ENCODE results near the gene BIRC7. TPM values are rescaled to one million over a fixed set of nuclear protein-coding genes. Genes with fewer than 3 reads are reported as not detected.

Gene BIRC7
- total RNA-seq, 6 experiments from 2014 or later, result not detected

DNA sequence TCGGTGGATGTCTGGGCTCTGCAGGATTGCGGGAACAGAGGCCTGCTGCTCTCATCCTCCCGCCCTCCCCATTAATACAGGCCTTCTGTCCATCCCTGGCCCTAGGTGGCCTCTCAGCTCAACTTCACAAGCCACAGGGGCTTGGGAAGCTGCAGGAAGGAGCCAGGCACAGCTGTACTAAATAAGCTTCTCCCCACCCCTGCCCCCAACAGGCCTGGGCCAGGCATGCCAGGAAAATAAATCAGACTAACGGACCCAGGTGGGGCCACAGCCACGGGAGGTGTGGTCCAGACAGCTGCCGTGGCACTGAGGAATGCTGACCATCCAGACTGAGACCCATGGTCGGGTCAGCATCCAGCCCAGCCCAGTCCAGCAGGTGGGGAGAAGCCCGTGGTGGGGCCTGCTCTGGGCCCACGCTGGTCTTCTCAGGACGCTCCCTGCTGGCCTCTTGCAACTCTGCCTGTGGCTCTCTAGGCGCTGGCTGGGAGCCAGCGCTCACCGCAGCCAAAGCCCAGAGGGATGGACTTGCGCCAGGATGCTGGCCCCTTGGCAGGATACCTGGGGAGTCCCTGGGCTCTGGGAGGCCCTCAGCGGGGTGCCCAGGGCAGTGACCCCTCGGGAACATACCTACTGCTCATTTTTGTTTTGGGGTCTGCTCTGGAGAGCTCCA is 11.2 kb upstream of the BIRC7 start:
- intact Hi-C loops (cut with DNase I), result no loop called here
- TF ChIP-seq POLR2A (IDR thresholded peaks at IDR 0.05) (no peak), CTCF (IDR thresholded peaks at IDR 0.05) (peak in 2 of 4 donors; percentile 7 to 8)

DNA sequence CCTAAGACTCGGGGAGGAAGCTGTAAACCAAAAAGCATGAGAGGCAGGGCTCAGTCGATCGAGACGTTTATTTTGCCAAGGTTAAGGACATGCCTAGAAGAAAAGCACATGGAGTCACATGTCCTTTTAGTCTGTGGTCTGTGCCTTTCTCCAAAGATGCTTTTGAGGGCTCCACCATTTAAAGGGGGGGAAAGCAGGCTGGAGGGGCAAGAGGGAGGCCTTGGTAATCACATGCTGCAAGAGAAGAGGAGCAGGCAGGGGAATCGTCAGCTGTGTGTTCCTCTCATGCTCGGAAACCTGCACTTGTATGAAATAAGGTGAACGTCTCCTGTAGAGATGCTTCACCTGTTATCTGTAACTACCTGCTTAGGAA is 10.6 kb upstream of the BIRC7 start:
- Histone ChIP-seq H3K4me3 (no peak overlapping the region), H3K9me3 (no peaks in the 10 kb centered on the region), H3K36me3 (no peaks in the 10 kb centered on the region), H3K27ac (no peak overlapping the region), H3K4me1 (no peaks in the 10 kb centered on the region), H3K27me3 (no peaks in the 10 kb centered on the region)
- no peak for TF ChIP-seq CTCF (IDR thresholded peaks at IDR 0.05)
- no peak for TF ChIP-seq POLR2A (IDR thresholded peaks at IDR 0.05)
- intact Hi-C loops (cut with DNase I), result no loop called here
- no peak for DNase-seq
- 22% methylated on average over 4 of the region's 7 CpGs for WGBS (ENCODE audit: insufficient coverage, low coverage, low lambda C conversion rate, missing lambda C conversion rate)
- ATAC-seq, result no peak

More for the DNA sequence above, 11.2 kb upstream of the BIRC7 start:
- Histone ChIP-seq H3K9me3 (no peaks in the 10 kb centered on the region), H3K4me3 (no peak overlapping the region), H3K27me3 (no peaks in the 10 kb centered on the region), H3K36me3 (no peaks in the 10 kb centered on the region), H3K27ac (no peak overlapping the region), H3K4me1 (no peaks in the 10 kb centered on the region)
- DNase-seq (no peak), ATAC-seq (peak; percentile 22 to 53 (median 44))
- WGBS (ENCODE audit: insufficient coverage, low coverage, low lambda C conversion rate, missing lambda C conversion rate), result 59% methylated on average over 5 of the region's 16 CpGs

DNA sequence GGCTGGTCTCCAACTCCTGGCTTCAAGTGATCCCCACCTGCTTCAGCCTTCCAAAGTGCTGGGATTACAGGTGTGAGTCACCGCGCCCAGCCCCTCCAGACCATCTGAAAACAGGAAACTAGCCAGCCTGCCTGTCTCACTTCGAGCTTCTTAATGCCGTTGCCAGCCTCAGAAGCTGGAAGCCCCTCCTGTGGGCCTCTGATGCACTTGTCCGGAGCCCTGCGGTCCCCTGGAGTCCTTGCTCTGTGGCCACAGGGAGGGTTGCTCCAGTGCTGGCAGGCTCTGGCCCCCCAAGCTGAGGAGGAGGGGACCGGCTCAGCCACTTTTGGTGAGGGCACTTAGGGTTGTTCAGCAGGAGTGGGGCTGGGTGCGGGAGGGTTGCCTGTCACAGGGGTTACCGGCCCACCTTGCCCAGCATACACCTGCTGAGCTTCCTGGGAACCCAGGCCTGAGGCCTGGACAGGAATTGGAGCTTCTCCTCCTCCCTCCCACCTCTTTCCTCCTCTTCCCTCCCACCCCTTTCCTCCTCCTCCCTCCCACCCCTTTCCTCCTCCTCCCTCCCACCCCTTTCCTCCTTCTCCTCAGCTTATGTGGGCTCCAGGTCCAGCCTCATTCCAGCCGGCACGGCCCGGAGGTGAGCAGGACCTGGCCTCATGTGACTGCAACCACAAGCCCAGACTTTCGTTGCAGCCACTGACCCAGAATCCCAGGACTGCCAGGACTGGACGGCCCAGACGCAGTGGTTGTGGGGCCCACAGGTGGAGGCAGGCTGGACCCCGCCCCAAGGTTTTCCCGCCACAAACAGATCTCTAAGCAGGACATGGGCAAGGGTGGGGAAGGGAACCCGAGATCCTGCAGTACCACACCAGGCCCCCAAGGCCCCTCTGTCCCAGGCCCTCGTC is 9.4 kb upstream of the BIRC7 start:
- Histone ChIP-seq H3K4me1 (no peaks in the 10 kb centered on the region), H3K27ac (no peak overlapping the region), H3K36me3 (no peaks in the 10 kb centered on the region), H3K27me3 (no peaks in the 10 kb centered on the region), H3K4me3 (no peak overlapping the region), H3K9me3 (no peaks in the 10 kb centered on the region)
- TF ChIP-seq CTCF (IDR thresholded peaks at IDR 0.05), result no peak
- no peak for TF ChIP-seq POLR2A (IDR thresholded peaks at IDR 0.05)
- intact Hi-C loops (cut with DNase I), result no loop called here
- DNase-seq, result no peak
- ATAC-seq, result no peak
- 77% methylated on average over 8 of the region's 19 CpGs for WGBS (ENCODE audit: insufficient coverage, low coverage, low lambda C conversion rate, missing lambda C conversion rate)

DNA sequence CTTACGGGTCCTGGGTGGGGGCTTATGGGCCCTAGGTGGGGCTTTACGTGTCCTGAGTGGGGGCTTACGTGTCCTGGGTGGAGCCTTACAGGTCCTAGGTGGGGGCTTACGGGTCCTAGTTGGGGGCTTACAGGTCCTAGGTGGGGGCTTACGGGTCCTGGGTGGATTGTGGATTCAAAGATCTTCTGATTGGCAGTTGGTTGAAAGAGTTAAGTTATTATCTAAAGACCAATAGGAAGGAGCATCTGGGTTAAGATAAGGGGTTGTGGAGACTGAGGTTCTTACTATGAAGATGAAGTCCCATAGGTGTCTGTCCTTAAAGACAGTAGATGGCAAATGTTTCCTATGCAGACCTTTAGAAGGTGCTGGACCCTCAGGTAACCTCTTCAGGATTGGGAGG is 8.4 kb upstream of the BIRC7 start:
- 84% methylated on average over 5 of the region's 5 CpGs for WGBS (ENCODE audit: insufficient coverage, low coverage, low lambda C conversion rate, missing lambda C conversion rate)
- DNase-seq (no peak), ATAC-seq (no peak)
- no peaks in the 10 kb centered on the region for H3K36me3 ChIP-seq
- no peaks in the 10 kb centered on the region for H3K4me1 ChIP-seq
- intact Hi-C loops (cut with DNase I), result no loop called here
- no peak overlapping the region for H3K27ac ChIP-seq
- no peak overlapping the region for H3K4me3 ChIP-seq
- TF ChIP-seq CTCF (IDR thresholded peaks at IDR 0.05) (no peak), POLR2A (IDR thresholded peaks at IDR 0.05) (no peak)
- no peaks in the 10 kb centered on the region for H3K27me3 ChIP-seq
- no peaks in the 10 kb centered on the region for H3K9me3 ChIP-seq

Data from right lobe of liver (tissue), 6 donors.